CD4-positive, alpha-beta T cell treated with Interleukin-15 for 1 hour (primary cell): Measurements from ENCODE around the gene MMS19.
"Not testable (repeated sequence)": the region's sequence is repeated elsewhere in the genome, so short reads cannot be mapped to it uniquely, and the experiment has no call there.

Experiments used
- DNase-seq: peaks from one replicate; pipeline ENCODE4 v3.0.0-alpha.2; 2020

The MMS19 gene

GRCh38 chr10:97459933-97460332 lies 38.3 kb downstream of the MMS19 start:
- no peak for DNase-seq

GRCh38 chr10:97459111-97459510 lies 39.1 kb downstream of the MMS19 start:
- DNase-seq, result no peak

- no peak for DNase-seq
Measured at GRCh38 chr10:97456686-97457065, 41.5 kb downstream of the MMS19 start.

- no peak for DNase-seq
Measured at GRCh38 chr10:97456034-97456685, 42.1 kb downstream of the MMS19 start.

GRCh38 chr10:97454330-97455036 lies 43.7 kb downstream of the MMS19 start:
- no peak for DNase-seq

GRCh38 chr10:97452352-97452751 lies 45.9 kb downstream of the MMS19 start:
- no peak for DNase-seq

GRCh38 chr10:97451605-97452004 lies 46.6 kb downstream of the MMS19 start:
- no peak for DNase-seq

- no peak for DNase-seq
Measured at GRCh38 chr10:97450828-97451227, 47.4 kb downstream of the MMS19 start.

GRCh38 chr10:97445722-97446639 lies 52.2 kb downstream of the MMS19 start, which contains the start of the genes EXOSC1 and ZDHHC16:
Gene EXOSC1, minus strand, starts transcription at chr10:97446006. Its CDS starts 21 bp downstream, at chr10:97445985.
Gene ZDHHC16, plus strand, starts transcription at chr10:97446175. Its CDS starts 5,501 bp downstream, at chr10:97451676.
- DNase-seq, result peak; percentile 89

- DNase-seq, result no peak
Measured at GRCh38 chr10:97445357-97445721, 52.9 kb downstream of the MMS19 start.

GRCh38 chr10:97444212-97444611 lies 54.0 kb downstream of the MMS19 start:
- DNase-seq, result no peak

GRCh38 chr10:97442277-97442676 lies 55.9 kb downstream of the MMS19 start:
- DNase-seq, result no peak

GRCh38 chr10:97435211-97435610 lies 63.0 kb downstream of the MMS19 start:
- DNase-seq, result no peak

GRCh38 chr10:97434557-97434956 lies 63.7 kb downstream of the MMS19 start:
- DNase-seq, result no peak

- DNase-seq, result no peak
Measured at GRCh38 chr10:97434055-97434454, 64.2 kb downstream of the MMS19 start.

GRCh38 chr10:97428572-97428981 lies 69.6 kb downstream of the MMS19 start:
- no peak for DNase-seq

GRCh38 chr10:97427571-97428179 lies 70.5 kb downstream of the MMS19 start:
- DNase-seq, result no peak

GRCh38 chr10:97426776-97427570 lies 71.2 kb downstream of the MMS19 start:
- no peak for DNase-seq

- peak; percentile 97 for DNase-seq
Measured at GRCh38 chr10:97425964-97426775, 72.1 kb downstream of the MMS19 start, which contains the start of gene PGAM1. Gene PGAM1, plus strand, starts transcription at chr10:97426191. Its CDS starts 117 bp downstream, at chr10:97426308.

GRCh38 chr10:97423757-97424098 lies 74.5 kb downstream of the MMS19 start:
- not testable (repeated sequence) for DNase-seq

- no peak for DNase-seq
Measured at GRCh38 chr10:97416565-97416964, 81.7 kb downstream of the MMS19 start.
